B cell (primary cell): ENCODE data around the gene RCSD1. TPM values are rescaled to one million over a fixed set of nuclear protein-coding genes. Genes with fewer than 3 reads are reported as not detected.
"Not testable (repeated sequence)": the region's sequence is repeated elsewhere in the genome, so short reads cannot be mapped to it uniquely, and the experiment has no call there.

Source experiments
- ATAC-seq: fragments of 200-7000 bp; cut with Tn5 transposase; one replicate; pipeline ENCODE4 v1.10.0; 2021; ENCODE audit warnings: low read depth, mild to moderate bottlenecking, moderate number of reproducible peaks, moderate library complexity
- CTCF ChIA-PET: fragments of 350-600 bp; sonication (Branson Sonifier 250); formaldehyde crosslinking; loops from one replicate; lab custom pipeline; 2021; ENCODE audit warnings: antibody characterized with exemption, inconsistent platforms; lab: Charles Lee
- POLR2A ChIA-PET: fragments of 350-600 bp; sonication (Branson Sonifier 250); formaldehyde crosslinking; loops from one replicate; lab custom pipeline; 2021; ENCODE audit warnings: antibody characterized with exemption; lab: Charles Lee
- DNase-seq: peaks from one replicate; pipeline ENCODE4 v3.0.0; 2013
- H2AFZ ChIP-seq: 2 replicates; pipeline ENCODE4 v1.6.1; 2012; ENCODE audit warnings: mild to moderate bottlenecking, low read depth, low read length; ENCODE audit not compliant: insufficient read depth, poor library complexity, severe bottlenecking
- H3K27ac ChIP-seq, 2 donors: 1 replicate in 1 of 2; 2 replicates in 1 of 2; pipeline ENCODE4 v1.5.1; 2012 to 2013; ENCODE audit warnings: low read length in 2 of 2, mild to moderate bottlenecking in 2 of 2, moderate library complexity in 1 of 2
- H3K27me3 ChIP-seq, 4 experiments: fragments of 200-600 bp in 1 of 4; sonication (generic) in 1 of 4; replicated peaks in 1 of 4; 1 replicate in 2 of 4; 2 replicates in 2 of 4; pipeline versions ENCODE4 v1.6.1 to v1.7.0; 2013 to 2016; ENCODE audit warnings: low read length in 3 of 4, mild to moderate bottlenecking in 2 of 4, mixed read lengths in 1 of 4, moderate library complexity in 1 of 4; ENCODE audit not compliant: insufficient read depth in 4 of 4, control insufficient read depth in 3 of 4; ENCODE audit errors: control extremely low read depth in 1 of 4
- H3K36me3 ChIP-seq, 2 experiments: replicated peaks in 1 of 2; 1 replicate in 1 of 2; 2 replicates in 1 of 2; pipeline versions ENCODE4 v1.6.1 to v1.7.1; 2013; ENCODE audit warnings: low read length in 1 of 2; ENCODE audit not compliant: insufficient read depth in 2 of 2, control insufficient read depth in 1 of 2; ENCODE audit errors: control extremely low read depth in 1 of 2, extremely low read depth in 1 of 2
- H3K4me1 ChIP-seq, 2 donors: fragments of 200-600 bp in 1 of 2; sonication (generic) in 1 of 2; 1 replicate in 1 of 2; 2 replicates in 1 of 2; pipeline versions ENCODE4 v1.5.1 to v1.6.1; 2013 to 2017; ENCODE audit warnings: low read length in 2 of 2; ENCODE audit not compliant: control insufficient read depth in 2 of 2, insufficient read depth in 2 of 2
- H3K4me2 ChIP-seq: replicated peaks from 2 replicates; pipeline ENCODE3; 2012; ENCODE audit warnings: mild to moderate bottlenecking, low read depth, low read length; ENCODE audit not compliant: poor library complexity, severe bottlenecking
- H3K4me3 ChIP-seq, 5 experiments: fragments of 200-600 bp in 1 of 5; sonication (generic) in 1 of 5; 1 replicate in 3 of 5; 2 replicates in 2 of 5; pipeline versions ENCODE4 v1.5.1 to v1.7.0; 2011 to 2016; ENCODE audit warnings: low read length in 4 of 5, mild to moderate bottlenecking in 4 of 5, low read depth in 2 of 5, control low read depth in 1 of 5, moderate library complexity in 1 of 5; ENCODE audit not compliant: insufficient read depth in 1 of 5; ENCODE audit errors: control extremely low read depth in 1 of 5, extremely low read depth in 1 of 5
- H3K79me2 ChIP-seq: fragments of 200-600 bp; sonication (generic); one replicate; pipeline ENCODE4 v1.6.0; 2016; ENCODE audit warnings: low read length; ENCODE audit not compliant: control insufficient read depth, insufficient read depth
- H3K9ac ChIP-seq: fragments of 200-600 bp; sonication (generic); 2 replicates; pipeline ENCODE4 v1.6.1; 2017; ENCODE audit warnings: mild to moderate bottlenecking, low read length, moderate library complexity
- H3K9me3 ChIP-seq, 3 donors: one replicate each; pipeline versions ENCODE4 v1.6.1 to v1.7.1; 2013; ENCODE audit warnings: low read length in 2 of 3; ENCODE audit not compliant: control insufficient read depth in 2 of 3, insufficient read depth in 1 of 3; ENCODE audit errors: control extremely low read depth in 1 of 3
- H4K20me1 ChIP-seq: 2 replicates; pipeline ENCODE4 v1.6.0; 2012; ENCODE audit warnings: mild to moderate bottlenecking, low read length; ENCODE audit not compliant: insufficient read depth, control insufficient read depth, poor library complexity, severe bottlenecking
- H3K27ac Mint-ChIP-seq: one replicate; pipeline ENCODE4 v1.8.0; 2021; ENCODE audit warnings: mixed read lengths
- H3K27me3 Mint-ChIP-seq: one replicate; pipeline ENCODE4 v1.8.0; 2021; ENCODE audit warnings: mixed read lengths
- H3K4me1 Mint-ChIP-seq: one replicate; pipeline ENCODE4 v1.8.0; 2021; ENCODE audit warnings: mixed read lengths
- H3K4me3 Mint-ChIP-seq: one replicate; pipeline ENCODE4 v1.8.0; 2021; ENCODE audit warnings: mixed read lengths
- H3K9me3 Mint-ChIP-seq: one replicate; pipeline ENCODE4 v1.8.0; 2022; ENCODE audit warnings: mixed read lengths; ENCODE audit not compliant: insufficient read depth
- WGBS: methylation state at CpG from one replicate; pipeline ENCODE4 v1.1.5; 2013; ENCODE audit warnings: missing lambda C conversion rate; ENCODE audit not compliant: insufficient coverage; 5-methylcytosine and 5-hydroxymethylcytosine counted together
- intact Hi-C: fragments of 100-400 bp; cut with micrococcal nuclease; formaldehyde crosslinking; loops from one replicate; pipeline ENCODE4 v1.10.0; 2022
- polyA plus RNA-seq: library from polyadenylated mRNA; depleted of rRNA; stranded (reverse); fragments of >200 nt; gene quantifications from 2 replicates; pipeline ENCODE4 v1.2.3, GENCODE V29; 2012
- total RNA-seq, 2 donors: library from RNA; stranded (reverse); fragments of 120-200 nt in 1 of 2; gene quantifications; 1 replicate in 1 of 2; 2 replicates in 1 of 2; pipeline versions ENCODE4 v1.2.3 to v1.2.4, GENCODE V29; 2013 to 2022
- TF ChIP-seq, protein P1 (sequence below): fragments of 200-600 bp; IDR thresholded peaks from one replicate; pipeline ENCODE4 v1.8.0; 2022; ENCODE audit warnings: antibody characterized with exemption, mild to moderate bottlenecking

RCSD1 gene
- total and polyA plus RNA-seq, 2 donors (not counting 1 experiment from before 2014, with no cell fraction given): 129 to 525 TPM

DNA sequence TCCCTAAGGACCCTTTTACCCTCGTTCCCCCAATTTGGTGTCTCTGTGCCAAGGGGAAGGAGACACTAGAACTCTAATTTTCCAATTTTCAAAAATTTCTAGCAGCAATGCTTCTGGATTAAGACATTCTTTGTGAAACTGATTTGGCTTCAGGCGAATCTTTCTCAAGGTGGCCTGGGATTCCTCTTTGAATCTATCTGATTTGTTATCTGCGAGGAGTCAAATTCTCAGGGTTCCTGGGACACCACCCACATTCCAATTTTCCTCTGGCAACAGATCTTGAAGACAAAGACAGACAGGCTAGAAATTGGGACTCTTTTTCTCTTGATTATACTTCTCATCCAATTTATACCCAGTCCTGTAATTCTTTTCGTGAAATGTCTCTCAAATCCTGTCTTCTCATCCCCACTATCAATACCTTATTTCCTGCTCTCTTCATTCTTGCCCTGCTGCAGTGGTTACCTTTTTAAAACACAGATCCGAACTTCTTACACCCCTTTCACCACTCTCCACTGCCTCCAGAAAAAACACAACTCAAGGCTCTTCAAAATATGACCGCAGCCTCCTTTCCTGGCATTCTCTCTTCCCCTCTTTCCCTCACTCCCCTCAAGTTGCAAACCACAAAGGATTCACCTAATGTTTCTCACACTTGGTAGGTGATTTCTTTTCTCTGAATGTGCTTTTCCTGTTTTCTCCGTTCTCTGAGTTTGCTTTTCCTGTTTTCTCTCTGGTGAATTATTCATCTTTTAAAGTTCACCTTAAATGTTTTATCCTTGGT lies 89.1 kb downstream of the RCSD1 start:
- no peaks in the 10 kb centered on the region for H3K36me3 ChIP-seq
- DNase-seq (no peak), ATAC-seq (no peak)
- peak overlapping the region; percentile 44 for H3K4me2 ChIP-seq
- peak overlapping the region in 1 of 5 experiments; percentile 11 for H3K4me3 ChIP-seq
- peaks cover 0 to 5% (median 4%) of the 10 kb centered on the region in 3 donors for H3K9me3 ChIP-seq
- H3K9ac ChIP-seq: peak overlapping the region; percentile 4
- H3K27ac Mint-ChIP-seq: peak overlapping the region; percentile 83
- H3K4me1 ChIP-seq: peaks cover 43 to 55% of the 10 kb centered on the region in 2 donors
- no peak overlapping the region for H2AFZ ChIP-seq
- TF ChIP-seq, protein P1, sequence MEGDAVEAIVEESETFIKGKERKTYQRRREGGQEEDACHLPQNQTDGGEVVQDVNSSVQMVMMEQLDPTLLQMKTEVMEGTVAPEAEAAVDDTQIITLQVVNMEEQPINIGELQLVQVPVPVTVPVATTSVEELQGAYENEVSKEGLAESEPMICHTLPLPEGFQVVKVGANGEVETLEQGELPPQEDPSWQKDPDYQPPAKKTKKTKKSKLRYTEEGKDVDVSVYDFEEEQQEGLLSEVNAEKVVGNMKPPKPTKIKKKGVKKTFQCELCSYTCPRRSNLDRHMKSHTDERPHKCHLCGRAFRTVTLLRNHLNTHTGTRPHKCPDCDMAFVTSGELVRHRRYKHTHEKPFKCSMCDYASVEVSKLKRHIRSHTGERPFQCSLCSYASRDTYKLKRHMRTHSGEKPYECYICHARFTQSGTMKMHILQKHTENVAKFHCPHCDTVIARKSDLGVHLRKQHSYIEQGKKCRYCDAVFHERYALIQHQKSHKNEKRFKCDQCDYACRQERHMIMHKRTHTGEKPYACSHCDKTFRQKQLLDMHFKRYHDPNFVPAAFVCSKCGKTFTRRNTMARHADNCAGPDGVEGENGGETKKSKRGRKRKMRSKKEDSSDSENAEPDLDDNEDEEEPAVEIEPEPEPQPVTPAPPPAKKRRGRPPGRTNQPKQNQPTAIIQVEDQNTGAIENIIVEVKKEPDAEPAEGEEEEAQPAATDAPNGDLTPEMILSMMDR: no peak
- no peaks in the 10 kb centered on the region for H3K27me3 Mint-ChIP-seq
- ChIA-PET CTCF (no interaction called here), POLR2A (no interaction called here)
- peak overlapping the region in 1 of 2 donors; percentile 14 for H3K27ac ChIP-seq
- H3K4me3 Mint-ChIP-seq: peak overlapping the region; percentile 87
- H3K4me1 Mint-ChIP-seq: peaks cover 64% of the 10 kb centered on the region
- peaks cover 21% of the 10 kb centered on the region for H3K79me2 ChIP-seq
- no peaks in the 10 kb centered on the region for H3K27me3 ChIP-seq
- peaks cover 3% of the 10 kb centered on the region for H4K20me1 ChIP-seq
- intact Hi-C loops: loop anchor here (5.0 to 10.0 kb wide), 3 partner anchors 167 to 842 kb away; partner anchors contain the start of genes CREG1 and TADA1
- H3K9me3 Mint-ChIP-seq: no peaks in the 10 kb centered on the region
- WGBS: 81% methylated on average over 5 of the region's 7 CpGs

DNA sequence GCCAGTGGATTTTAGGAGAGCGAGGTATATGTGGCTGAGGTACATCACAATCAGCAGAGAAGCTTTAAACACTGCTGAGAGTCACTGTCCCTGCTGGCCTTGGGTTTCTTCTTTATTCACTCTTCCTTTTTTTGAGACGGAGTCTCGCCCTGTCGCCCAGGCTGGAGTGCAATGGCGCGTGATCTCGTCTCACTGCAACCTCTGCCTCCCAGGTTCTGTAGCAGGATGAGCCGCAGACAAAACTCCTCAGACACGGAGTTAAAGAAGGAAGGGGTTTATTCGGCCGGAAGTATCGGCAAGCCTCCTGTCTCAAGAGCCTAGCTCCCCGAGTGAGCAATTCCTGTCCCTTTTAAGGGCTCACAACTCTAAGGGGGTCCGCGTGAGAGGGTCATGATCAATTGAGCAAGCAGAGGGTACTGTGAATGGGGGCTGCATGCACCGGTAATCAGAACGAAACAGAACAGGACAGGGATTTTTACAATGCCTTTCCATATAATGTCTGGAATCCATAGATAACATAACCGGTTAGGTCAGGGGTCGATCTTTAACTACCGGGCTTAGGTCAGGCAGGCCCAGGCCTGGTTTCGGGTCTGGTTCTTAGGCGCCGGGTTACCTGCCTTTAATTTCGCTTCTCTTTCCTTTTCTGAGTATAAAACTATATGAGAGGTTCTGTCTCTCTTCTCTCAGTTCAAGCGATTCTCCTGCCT lies 89.8 kb downstream of the RCSD1 start:
- peaks cover 42 to 55% of the 10 kb centered on the region in 2 donors for H3K4me1 ChIP-seq
- H3K27me3 Mint-ChIP-seq, H3K9me3 ChIP-seq, CTCF ChIA-PET, H4K20me1 ChIP-seq, H3K27me3 ChIP-seq, H3K9me3 Mint-ChIP-seq, ATAC-seq, H3K36me3 ChIP-seq, POLR2A ChIA-PET: not testable (repeated sequence)
- H3K4me3 ChIP-seq: peak overlapping the region in 1 of 5 experiments; percentile 11
- peak overlapping the region in 1 of 2 donors; percentile 14 for H3K27ac ChIP-seq
- WGBS: 54% methylated on average over 12 of the region's 25 CpGs
- H2AFZ ChIP-seq: peak overlapping the region; percentile 13
- peaks cover 65% of the 10 kb centered on the region for H3K4me1 Mint-ChIP-seq
- peaks cover 29% of the 10 kb centered on the region for H3K79me2 ChIP-seq
- intact Hi-C loops: loop anchor here (2.0 to 10.0 kb wide), 4 partner anchors 83 to 843 kb away; partner anchors contain the start of genes CREG1 and TADA1
- peak overlapping the region; percentile 83 for H3K27ac Mint-ChIP-seq
- DNase-seq: peak; percentile 57
- peak overlapping the region; percentile 4 for H3K9ac ChIP-seq
- H3K4me3 Mint-ChIP-seq: peak overlapping the region; percentile 87
- H3K4me2 ChIP-seq: peak overlapping the region; percentile 44
